Fibroblast of lung (primary cell): ENCODE data around the gene ANP32B. TPM values are rescaled to one million over a fixed set of nuclear protein-coding genes. Genes with fewer than 3 reads are reported as not detected.
A peak's percentile ranks its signal among the peaks of the same experiment; 100 is the strongest.

Experiments used
- DNase-seq, 2 donors: peaks; one replicate each; pipeline versions ENCODE4 v3.0.0 to v3.0.0-alpha.2; 2010; ENCODE audit warnings: low read depth in 2 of 2
- H2AFZ ChIP-seq: 2 replicates; pipeline ENCODE4 v1.5.1; 2012; ENCODE audit warnings: low read length, control low read depth, inconsistent platforms
- H3K27ac ChIP-seq: 2 replicates; pipeline ENCODE4 v1.5.1; 2011; ENCODE audit warnings: low read length, control low read depth; ENCODE audit not compliant: insufficient read depth
- H3K27me3 ChIP-seq: 2 replicates; pipeline ENCODE4 v1.5.1; 2011; ENCODE audit warnings: mild to moderate bottlenecking, low read length; ENCODE audit not compliant: control insufficient read depth, insufficient read depth
- H3K36me3 ChIP-seq: 2 replicates; pipeline ENCODE4 v1.5.1; 2011; ENCODE audit warnings: low read length; ENCODE audit not compliant: control insufficient read depth, insufficient read depth
- H3K4me1 ChIP-seq: 2 replicates; pipeline ENCODE4 v1.5.1; 2011; ENCODE audit warnings: low read length; ENCODE audit not compliant: control insufficient read depth, insufficient read depth; ENCODE audit errors: extremely low read depth
- H3K4me2 ChIP-seq: 2 replicates; pipeline ENCODE4 v1.5.1; 2011; ENCODE audit warnings: low read length, control low read depth; ENCODE audit not compliant: insufficient read depth; ENCODE audit errors: extremely low read depth
- H3K4me3 ChIP-seq, 4 experiments: fragments of 200-600 bp in 1 of 4; sonication (generic) in 1 of 4; replicated peaks in 1 of 4; 2 replicates each; pipeline ENCODE4 v1.5.1; 2011 to 2016; ENCODE audit warnings: low read length in 4 of 4, low read depth in 3 of 4, mild to moderate bottlenecking in 3 of 4, control low read depth in 2 of 4, inconsistent platforms in 1 of 4, mixed read lengths in 1 of 4; ENCODE audit not compliant: insufficient read depth in 1 of 4; ENCODE audit errors: control extremely low read depth in 1 of 4
- H3K79me2 ChIP-seq: 2 replicates; pipeline ENCODE4 v1.5.1; 2012; ENCODE audit warnings: mild to moderate bottlenecking, low read length, inconsistent platforms; ENCODE audit not compliant: control insufficient read depth, insufficient read depth
- H3K9ac ChIP-seq: 2 replicates; pipeline ENCODE4 v1.5.1; 2011; ENCODE audit warnings: mild to moderate bottlenecking, low read length, control low read depth; ENCODE audit not compliant: insufficient read depth
- H3K9me3 ChIP-seq: 2 replicates; pipeline ENCODE4 v1.5.1; 2012; ENCODE audit warnings: low read depth, low read length; ENCODE audit not compliant: control insufficient read depth, insufficient read depth
- H4K20me1 ChIP-seq: 2 replicates; pipeline ENCODE4 v1.5.1; 2011; ENCODE audit warnings: low read length; ENCODE audit not compliant: control insufficient read depth, insufficient read depth; ENCODE audit errors: extremely low read depth
- EZH2 ChIP-seq: IDR thresholded peaks from 2 replicates; pipeline ENCODE4 v1.5.1; 2012; ENCODE audit warnings: low read length, control low read depth, mild to moderate bottlenecking; ENCODE audit errors: missing control alignments
- polyA plus RNA-seq, 2 donors: library from polyadenylated mRNA; depleted of rRNA in 1 of 2; stranded (reverse) in 1 of 2; unstranded in 1 of 2; fragments of >200 nt; gene quantifications; 2 replicates each; pipeline ENCODE4 v1.2.1, GENCODE V29; 2011 to 2012; ENCODE audit warnings: missing spikeins in 1 of 2
- total RNA-seq: library from RNA; depleted of rRNA; stranded (reverse); fragments of >200 nt; gene quantifications from 2 replicates; pipeline ENCODE4 v1.2.1, GENCODE V29; 2014
- TF ChIP-seq, protein P1 (sequence below), 2 donors: IDR thresholded peaks in 1 of 2; conservative IDR thresholded peaks in 1 of 2; 1 replicate in 1 of 2; 2 replicates in 1 of 2; pipeline ENCODE4 v1.5.1; 2011 to 2012; ENCODE audit warnings: low read length in 2 of 2, control low read depth in 1 of 2, inconsistent platforms in 1 of 2, low read depth in 1 of 2, mild to moderate bottlenecking in 1 of 2

Gene ANP32B
- total and polyA plus RNA-seq, 2 donors (not counting 1 experiment from before 2014, with no cell fraction given) = 16.7 to 62.0 TPM

DNA sequence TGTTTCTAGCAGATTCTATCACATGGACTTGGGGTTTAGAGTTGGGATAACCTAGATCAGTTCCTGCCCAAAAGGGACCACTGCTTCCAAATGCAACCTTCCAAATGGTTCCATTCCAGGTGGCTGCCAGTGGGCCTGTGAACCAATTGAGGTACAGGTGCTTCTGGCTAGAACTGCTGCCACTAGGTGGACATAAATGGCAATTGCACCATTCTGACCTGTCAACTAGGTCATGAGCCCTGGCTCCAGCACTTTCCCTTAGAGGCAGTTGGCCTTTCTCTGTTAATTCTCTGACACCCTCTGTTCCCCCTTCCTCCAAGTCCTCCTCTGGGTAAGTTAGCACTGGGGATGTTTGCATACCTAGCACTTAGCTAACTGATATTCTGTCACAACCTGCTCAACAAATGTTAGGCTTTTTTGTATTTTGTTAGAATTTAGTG is 28.6 kb upstream of the ANP32B start:
- no peak overlapping the region for H3K4me2 ChIP-seq
- H3K4me3 ChIP-seq = no peak overlapping the region
- DNase-seq = peak; percentile 9
- no peak overlapping the region for H3K27ac ChIP-seq
- no peaks in the 10 kb centered on the region for H3K27me3 ChIP-seq
- H3K79me2 ChIP-seq = no peaks in the 10 kb centered on the region
- H3K9me3 ChIP-seq = no peaks in the 10 kb centered on the region
- no peaks in the 10 kb centered on the region for H4K20me1 ChIP-seq
- no peak overlapping the region for H3K9ac ChIP-seq
- no peak for TF ChIP-seq EZH2
- TF ChIP-seq, protein P1, sequence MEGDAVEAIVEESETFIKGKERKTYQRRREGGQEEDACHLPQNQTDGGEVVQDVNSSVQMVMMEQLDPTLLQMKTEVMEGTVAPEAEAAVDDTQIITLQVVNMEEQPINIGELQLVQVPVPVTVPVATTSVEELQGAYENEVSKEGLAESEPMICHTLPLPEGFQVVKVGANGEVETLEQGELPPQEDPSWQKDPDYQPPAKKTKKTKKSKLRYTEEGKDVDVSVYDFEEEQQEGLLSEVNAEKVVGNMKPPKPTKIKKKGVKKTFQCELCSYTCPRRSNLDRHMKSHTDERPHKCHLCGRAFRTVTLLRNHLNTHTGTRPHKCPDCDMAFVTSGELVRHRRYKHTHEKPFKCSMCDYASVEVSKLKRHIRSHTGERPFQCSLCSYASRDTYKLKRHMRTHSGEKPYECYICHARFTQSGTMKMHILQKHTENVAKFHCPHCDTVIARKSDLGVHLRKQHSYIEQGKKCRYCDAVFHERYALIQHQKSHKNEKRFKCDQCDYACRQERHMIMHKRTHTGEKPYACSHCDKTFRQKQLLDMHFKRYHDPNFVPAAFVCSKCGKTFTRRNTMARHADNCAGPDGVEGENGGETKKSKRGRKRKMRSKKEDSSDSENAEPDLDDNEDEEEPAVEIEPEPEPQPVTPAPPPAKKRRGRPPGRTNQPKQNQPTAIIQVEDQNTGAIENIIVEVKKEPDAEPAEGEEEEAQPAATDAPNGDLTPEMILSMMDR (conservative IDR thresholded peaks at IDR 0.05 in 1 of 2, IDR thresholded peaks at IDR 0.05 in 1 of 2; ENCODE audit: low read depth in 1 of 2, low read length in 2 of 2) = peak in 1 of 2 donors; percentile 37
- peaks cover 3% of the 10 kb centered on the region for H3K4me1 ChIP-seq
- H3K36me3 ChIP-seq = no peaks in the 10 kb centered on the region
- no peak overlapping the region for H2AFZ ChIP-seq

DNA sequence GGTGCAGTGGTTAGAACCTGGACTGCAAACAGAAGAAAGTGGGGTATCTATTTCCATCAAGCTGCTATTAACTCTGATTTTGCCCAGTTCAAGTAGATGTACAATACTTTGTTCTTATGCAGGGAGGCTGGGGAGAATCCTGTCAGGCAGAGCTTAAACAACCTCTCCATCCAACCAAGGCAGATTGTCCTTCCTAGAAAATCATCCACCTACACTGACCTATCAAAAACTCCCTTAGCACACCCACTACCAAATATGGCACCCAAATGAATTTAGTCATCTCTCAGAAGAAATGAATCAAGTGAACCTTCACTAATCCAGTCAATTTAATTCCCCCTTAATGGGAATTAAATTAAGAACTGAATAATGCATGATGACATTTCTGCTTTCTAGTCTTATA is 26.8 kb upstream of the ANP32B start:
- no peak for DNase-seq
- Histone ChIP-seq H4K20me1 (no peaks in the 10 kb centered on the region), H3K36me3 (no peaks in the 10 kb centered on the region), H3K27me3 (no peaks in the 10 kb centered on the region), H3K9ac (no peak overlapping the region), H3K4me1 (peaks cover 3% of the 10 kb centered on the region), H3K4me2 (no peak overlapping the region), H2AFZ (no peak overlapping the region), H3K27ac (no peak overlapping the region), H3K4me3 (no peak overlapping the region), H3K9me3 (no peaks in the 10 kb centered on the region), H3K79me2 (no peaks in the 10 kb centered on the region)
- TF ChIP-seq, protein P1 (conservative IDR thresholded peaks at IDR 0.05 in 1 of 2, IDR thresholded peaks at IDR 0.05 in 1 of 2; ENCODE audit: low read depth in 1 of 2, low read length in 2 of 2) = no peak
- TF ChIP-seq EZH2 = no peak

DNA sequence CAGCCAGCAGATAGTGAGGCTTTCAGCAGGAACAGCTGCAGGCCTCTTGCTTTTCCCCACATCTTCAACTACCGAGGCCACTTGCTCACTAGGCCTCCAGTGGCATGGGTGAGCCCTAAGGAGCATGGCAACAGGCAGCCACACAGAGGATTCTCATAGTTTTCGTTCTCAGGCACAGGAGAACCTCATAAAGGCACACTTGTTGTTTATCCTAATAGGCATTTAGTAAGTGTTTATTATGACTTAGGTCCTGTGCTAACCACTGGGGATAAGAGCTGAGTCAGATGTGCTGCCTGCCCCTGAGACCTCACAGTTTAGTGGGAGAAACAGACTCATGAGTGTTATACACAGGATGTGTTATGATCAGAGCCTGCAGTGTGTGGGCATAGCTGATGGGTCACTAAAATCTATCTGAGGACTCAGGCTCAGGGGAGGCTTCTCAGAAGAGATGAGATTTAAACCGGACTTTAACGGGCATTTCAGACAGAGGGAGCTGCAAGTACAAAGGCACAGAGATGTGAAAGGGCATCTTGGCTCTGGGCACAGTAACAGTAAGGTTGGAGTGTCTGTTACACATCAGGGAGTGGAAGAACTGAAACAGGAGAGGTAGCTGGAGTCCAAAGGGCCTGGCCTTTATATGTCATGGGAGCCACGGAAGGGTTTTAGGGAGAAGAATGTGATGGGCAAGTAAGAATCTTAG is 24.2 kb upstream of the ANP32B start:
- Histone ChIP-seq H3K9ac (no peak overlapping the region), H3K27ac (no peak overlapping the region), H3K4me3 (no peak overlapping the region), H3K4me2 (no peak overlapping the region), H2AFZ (peak overlapping the region; percentile 34), H3K79me2 (no peaks in the 10 kb centered on the region), H3K36me3 (no peaks in the 10 kb centered on the region), H4K20me1 (no peaks in the 10 kb centered on the region), H3K4me1 (peaks cover 3% of the 10 kb centered on the region), H3K9me3 (no peaks in the 10 kb centered on the region), H3K27me3 (no peaks in the 10 kb centered on the region)
- DNase-seq = peak; percentile 52 to 74
- TF ChIP-seq, protein P1 (conservative IDR thresholded peaks at IDR 0.05 in 1 of 2, IDR thresholded peaks at IDR 0.05 in 1 of 2; ENCODE audit: low read depth in 1 of 2, low read length in 2 of 2) = no peak
- no peak for TF ChIP-seq EZH2
